ENCODE results near the gene IGFBP1. TPM values are rescaled to one million over a fixed set of nuclear protein-coding genes. Genes with fewer than 3 reads are reported as not detected.

IGFBP1 gene
- polyA plus RNA-seq, 1 donor from 2014 or later = not detected

GRCh38 chr7:45878457-45879144 lies 9.7 kb upstream of the IGFBP1 start:
- Histone ChIP-seq H3K36me3 (ENCODE audit: insufficient read depth, low read length) (no peaks in the 10 kb centered on the region), H3F3A (ENCODE audit: insufficient read depth, low read length, poor library complexity, severe bottlenecking) (no peaks in the 10 kb centered on the region), H4K20me1 (ENCODE audit: insufficient read depth) (no peaks in the 10 kb centered on the region), H3K4me2 (ENCODE audit: low read length) (no peak overlapping the region), H3K79me2 (replicated peaks; ENCODE audit: insufficient read depth, low read length) (no peaks in the 10 kb centered on the region), H3K9ac (ENCODE audit: low read length) (no peak overlapping the region), H3K27me3 (ENCODE audit: insufficient read depth, low read depth, low read length) (no peaks in the 10 kb centered on the region), H3K9me3 (ENCODE audit: low read length) (peaks cover 11% of the 10 kb centered on the region), H3K4me3 (ENCODE audit: low read length) (no peak overlapping the region), H3K27ac (ENCODE audit: low read length) (no peak overlapping the region), H2AFZ (ENCODE audit: low read depth, low read length) (no peak overlapping the region), H3K9me2 (ENCODE audit: insufficient read depth, low read length) (no peaks in the 10 kb centered on the region)
- TF ChIP-seq CTCF (IDR thresholded peaks at IDR 0.05; ENCODE audit: poor library complexity, severe bottlenecking) (no peak), TAF1 (IDR thresholded peaks at IDR 0.05; ENCODE audit: low read depth) (no peak), SMC3 (conservative IDR thresholded peaks at IDR 0.05; ENCODE audit: poor library complexity) (no peak), EP300 (conservative IDR thresholded peaks at IDR 0.05; ENCODE audit: poor library complexity, severe bottlenecking) (no peak), MXI1 (conservative IDR thresholded peaks at IDR 0.05; ENCODE audit: poor library complexity, severe bottlenecking) (no peak), RAD21 (conservative IDR thresholded peaks at IDR 0.05) (no peak)

GRCh38 chr7:45880433-45880860 lies 7.8 kb upstream of the IGFBP1 start:
- Histone ChIP-seq H4K20me1 (ENCODE audit: insufficient read depth) (no peaks in the 10 kb centered on the region), H3K4me2 (ENCODE audit: low read length) (no peak overlapping the region), H2AFZ (ENCODE audit: low read depth, low read length) (no peak overlapping the region), H3K9ac (ENCODE audit: low read length) (no peak overlapping the region), H3K9me3 (ENCODE audit: low read length) (peaks cover 11% of the 10 kb centered on the region), H3K36me3 (ENCODE audit: insufficient read depth, low read length) (no peaks in the 10 kb centered on the region), H3K4me3 (ENCODE audit: low read length) (no peak overlapping the region), H3K27ac (ENCODE audit: low read length) (no peak overlapping the region), H3F3A (ENCODE audit: insufficient read depth, low read length, poor library complexity, severe bottlenecking) (no peaks in the 10 kb centered on the region), H3K79me2 (replicated peaks; ENCODE audit: insufficient read depth, low read length) (no peaks in the 10 kb centered on the region), H3K27me3 (ENCODE audit: insufficient read depth, low read depth, low read length) (no peaks in the 10 kb centered on the region), H3K9me2 (ENCODE audit: insufficient read depth, low read length) (no peaks in the 10 kb centered on the region)
- TF ChIP-seq CTCF (IDR thresholded peaks at IDR 0.05; ENCODE audit: poor library complexity, severe bottlenecking) (no peak), MXI1 (conservative IDR thresholded peaks at IDR 0.05; ENCODE audit: poor library complexity, severe bottlenecking) (no peak), POLR2AphosphoS5 (IDR thresholded peaks at IDR 0.05) (no peak), TAF1 (IDR thresholded peaks at IDR 0.05; ENCODE audit: low read depth) (no peak), EZH2 (IDR thresholded peaks at IDR 0.05; ENCODE audit: borderline replicate concordance, insufficient read depth, low read length, poor library complexity, severe bottlenecking) (no peak), EP300 (conservative IDR thresholded peaks at IDR 0.05; ENCODE audit: poor library complexity, severe bottlenecking) (no peak), SMC3 (conservative IDR thresholded peaks at IDR 0.05; ENCODE audit: poor library complexity) (no peak), RAD21 (conservative IDR thresholded peaks at IDR 0.05) (no peak), REST (IDR thresholded peaks at IDR 0.05; ENCODE audit: borderline replicate concordance) (no peak)

Data from neural cell (in vitro differentiated cells).